H9 (cell line): ENCODE measurements around the gene MAST4. TPM values are rescaled to one million over a fixed set of nuclear protein-coding genes. Genes with fewer than 3 reads are reported as not detected.

ENCODE experiments used
- DNase-seq: peaks from one replicate; pipeline ENCODE4 v3.0.0-alpha.2; 2017
- H2AFZ ChIP-seq: one replicate; pipeline ENCODE4 v1.6.1; 2013; ENCODE audit warnings: mild to moderate bottlenecking, low read length, control low read depth, moderate library complexity
- H2AK5ac ChIP-seq: 2 replicates; pipeline ENCODE4 v1.6.1; 2013; ENCODE audit warnings: low read length, control low read depth, mixed read lengths; ENCODE audit not compliant: insufficient read length
- H2BK120ac ChIP-seq: one replicate; pipeline ENCODE4 v1.6.1; 2013; ENCODE audit warnings: low read depth, mild to moderate bottlenecking, low read length, control low read depth, inconsistent platforms; ENCODE audit not compliant: poor library complexity, severe bottlenecking
- H2BK12ac ChIP-seq: 2 replicates; pipeline ENCODE4 v1.6.1; 2013; ENCODE audit warnings: low read length, control low read depth, mixed read lengths, low read depth; ENCODE audit not compliant: insufficient read length
- H2BK15ac ChIP-seq: 2 replicates; pipeline ENCODE4 v1.6.1; 2013; ENCODE audit warnings: low read depth, low read length, control low read depth
- H2BK20ac ChIP-seq: one replicate; pipeline ENCODE4 v1.6.1; 2013; ENCODE audit warnings: low read depth, mild to moderate bottlenecking, low read length, control low read depth, inconsistent platforms; ENCODE audit not compliant: poor library complexity, severe bottlenecking
- H2BK5ac ChIP-seq: 2 replicates; pipeline ENCODE4 v1.6.1; 2013; ENCODE audit warnings: low read length, control low read depth, mixed read lengths; ENCODE audit not compliant: insufficient read length
- H3K14ac ChIP-seq: 2 replicates; pipeline ENCODE4 v1.6.1; 2013; ENCODE audit warnings: low read length, control low read depth; ENCODE audit not compliant: insufficient read depth
- H3K18ac ChIP-seq: 2 replicates; pipeline ENCODE4 v1.6.1; 2013; ENCODE audit warnings: low read depth, mild to moderate bottlenecking, mixed read lengths, low read length, control low read depth; ENCODE audit not compliant: insufficient read length
- H3K23ac ChIP-seq: 2 replicates; pipeline ENCODE4 v1.6.1; 2013; ENCODE audit warnings: low read length, control low read depth, mixed read lengths, low read depth; ENCODE audit not compliant: insufficient read length
- H3K23me2 ChIP-seq: 2 replicates; pipeline ENCODE4 v1.6.1; 2013; ENCODE audit warnings: low read depth, mild to moderate bottlenecking, mixed read lengths, low read length, control low read depth; ENCODE audit not compliant: insufficient read length, poor library complexity, severe bottlenecking
- H3K27ac ChIP-seq: 2 replicates; pipeline ENCODE4 v1.5.1; 2013; ENCODE audit warnings: low read length, control low read depth, mixed read lengths, low read depth; ENCODE audit not compliant: insufficient read length
- H3K27me3 ChIP-seq: 2 replicates; pipeline ENCODE4 v1.6.1; 2013; ENCODE audit warnings: low read length, control low read depth, inconsistent platforms; ENCODE audit not compliant: insufficient read depth
- H3K4ac ChIP-seq: 2 replicates; pipeline ENCODE4 v1.6.1; 2013; ENCODE audit warnings: low read depth, mild to moderate bottlenecking, control low read depth, inconsistent platforms, low read length, moderate library complexity
- H3K4me1 ChIP-seq: 2 replicates; pipeline ENCODE4 v1.6.1; 2013; ENCODE audit warnings: low read length, control low read depth, inconsistent platforms; ENCODE audit not compliant: insufficient read depth
- H3K4me2 ChIP-seq: 2 replicates; pipeline ENCODE4 v1.6.1; 2013; ENCODE audit warnings: low read length, control low read depth, mixed read lengths; ENCODE audit not compliant: insufficient read length, insufficient read depth
- H3K56ac ChIP-seq: 2 replicates; pipeline ENCODE4 v1.6.1; 2013; ENCODE audit warnings: low read depth, mild to moderate bottlenecking, mixed read lengths, low read length, control low read depth; ENCODE audit not compliant: insufficient read length
- H3K79me1 ChIP-seq: 2 replicates; pipeline ENCODE4 v1.6.1; 2013; ENCODE audit warnings: low read depth, mild to moderate bottlenecking, moderate library complexity, low read length, control low read depth, inconsistent platforms; ENCODE audit not compliant: insufficient read depth, poor library complexity, severe bottlenecking
- H3K79me2 ChIP-seq: 2 replicates; pipeline ENCODE4 v1.6.1; 2013; ENCODE audit warnings: low read length, control low read depth, inconsistent platforms; ENCODE audit not compliant: insufficient read depth
- H3K9ac ChIP-seq: 2 replicates; pipeline ENCODE4 v1.6.1; 2013; ENCODE audit warnings: low read length, control low read depth, mixed read lengths; ENCODE audit not compliant: insufficient read length; ENCODE audit errors: extremely low read depth
- H3K9me3 ChIP-seq: one replicate; pipeline ENCODE4 v1.6.1; 2013; ENCODE audit warnings: low read depth, low read length, inconsistent platforms; ENCODE audit not compliant: control insufficient read depth
- H3T11ph ChIP-seq: one replicate; pipeline ENCODE4 v1.6.1; 2013; ENCODE audit warnings: mild to moderate bottlenecking, low read length, control low read depth, inconsistent platforms
- H4K20me1 ChIP-seq: one replicate; pipeline ENCODE4 v1.6.1; 2013; ENCODE audit not compliant: control insufficient read depth, insufficient read length, insufficient read depth
- H4K5ac ChIP-seq: 2 replicates; pipeline ENCODE4 v1.6.1; 2013; ENCODE audit warnings: low read depth, mild to moderate bottlenecking, mixed read lengths, low read length, control low read depth; ENCODE audit not compliant: insufficient read length
- H4K8ac ChIP-seq: replicated peaks from 2 replicates; pipeline ENCODE4 v1.6.1; 2013; ENCODE audit warnings: low read length, control low read depth, mixed read lengths, low read depth; ENCODE audit not compliant: insufficient read length
- H4K91ac ChIP-seq: 2 replicates; pipeline ENCODE4 v1.6.1; 2013; ENCODE audit warnings: low read depth, mild to moderate bottlenecking, moderate library complexity, mixed read lengths, low read length, control low read depth; ENCODE audit not compliant: insufficient read length
- H3K27ac Mint-ChIP-seq, 3 experiments: 2 replicates in 2 of 3; 3 replicates in 1 of 3; pipeline ENCODE4 v1.8.0; 2020 to 2021; ENCODE audit warnings: mixed read lengths in 3 of 3, mild to moderate bottlenecking in 1 of 3, moderate library complexity in 1 of 3
- H3K27me3 Mint-ChIP-seq: 2 replicates; pipeline ENCODE4 v1.8.0; 2021; ENCODE audit warnings: low read depth, mild to moderate bottlenecking, moderate library complexity, mixed read lengths
- H3K36me3 Mint-ChIP-seq, 3 experiments: 2 replicates in 2 of 3; 3 replicates in 1 of 3; pipeline ENCODE4 v1.8.0; 2020 to 2021; ENCODE audit warnings: low read depth in 3 of 3, mixed read lengths in 3 of 3; ENCODE audit not compliant: insufficient read depth in 1 of 3
- H3K4me1 Mint-ChIP-seq, 2 experiments: 2 replicates each; pipeline ENCODE4 v1.8.0; 2020; ENCODE audit warnings: mixed read lengths in 2 of 2
- H3K4me3 Mint-ChIP-seq, 2 experiments: 2 replicates in 1 of 2; 3 replicates in 1 of 2; pipeline ENCODE4 v1.8.0; 2020 to 2021; ENCODE audit warnings: mild to moderate bottlenecking in 2 of 2, mixed read lengths in 2 of 2, moderate library complexity in 1 of 2
- H3K9me3 Mint-ChIP-seq, 2 experiments: 2 replicates in 1 of 2; 3 replicates in 1 of 2; pipeline ENCODE4 v1.8.0; 2020; ENCODE audit warnings: mild to moderate bottlenecking in 2 of 2, mixed read lengths in 2 of 2, moderate library complexity in 1 of 2
- WGBS: extraction: QIAGEN DNeasy Blood & Tissue Kit; methylation state at CpG from one replicate; pipeline ENCODE4 v1.1.7; 2013; ENCODE audit warnings: missing lambda C conversion rate, low lambda C conversion rate, mixed read lengths; ENCODE audit not compliant: insufficient read length; ENCODE audit errors: extremely low coverage; 5-methylcytosine and 5-hydroxymethylcytosine counted together
- total RNA-seq: library from RNA; stranded (reverse); gene quantifications from 2 replicates; pipeline ENCODE4 v1.2.1, GENCODE V29; 2021
- TF ChIP-seq, protein P1 (sequence below): fragments of 200-600 bp; sonication (generic); conservative IDR thresholded peaks from 3 replicates; pipeline ENCODE4 v1.8.0; 2021; ENCODE audit warnings: antibody characterized with exemption, mild to moderate bottlenecking

The MAST4 gene
- total RNA-seq, 1 experiment from 2014 or later, result 3.7 TPM

DNA sequence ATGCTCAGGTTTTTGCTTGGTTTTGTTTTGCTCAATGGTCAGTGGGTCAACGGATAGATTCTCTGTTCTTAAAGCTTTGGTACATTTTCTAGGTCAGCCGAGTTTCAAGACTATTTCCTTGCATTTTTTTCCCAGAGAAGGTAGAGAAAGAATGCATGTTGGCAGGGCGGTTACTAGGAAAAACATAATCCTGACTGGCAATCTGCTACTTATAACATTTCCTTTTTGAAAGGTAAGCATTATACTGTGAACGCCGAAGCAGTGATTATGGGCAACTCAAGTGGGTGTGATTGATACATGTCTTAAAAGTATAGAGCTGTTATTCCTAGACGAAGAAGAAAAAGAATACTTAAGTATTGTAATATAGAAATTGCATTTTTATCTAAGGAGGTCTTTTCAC lies 273.2 kb downstream of the MAST4 start:
- H3K23me2 ChIP-seq, result no peaks in the 10 kb centered on the region
- no peak overlapping the region for H2BK15ac ChIP-seq
- no peak overlapping the region for H3K27ac ChIP-seq

More for the DNA sequence above, 273.2 kb downstream of the MAST4 start:
- TF ChIP-seq, protein P1, sequence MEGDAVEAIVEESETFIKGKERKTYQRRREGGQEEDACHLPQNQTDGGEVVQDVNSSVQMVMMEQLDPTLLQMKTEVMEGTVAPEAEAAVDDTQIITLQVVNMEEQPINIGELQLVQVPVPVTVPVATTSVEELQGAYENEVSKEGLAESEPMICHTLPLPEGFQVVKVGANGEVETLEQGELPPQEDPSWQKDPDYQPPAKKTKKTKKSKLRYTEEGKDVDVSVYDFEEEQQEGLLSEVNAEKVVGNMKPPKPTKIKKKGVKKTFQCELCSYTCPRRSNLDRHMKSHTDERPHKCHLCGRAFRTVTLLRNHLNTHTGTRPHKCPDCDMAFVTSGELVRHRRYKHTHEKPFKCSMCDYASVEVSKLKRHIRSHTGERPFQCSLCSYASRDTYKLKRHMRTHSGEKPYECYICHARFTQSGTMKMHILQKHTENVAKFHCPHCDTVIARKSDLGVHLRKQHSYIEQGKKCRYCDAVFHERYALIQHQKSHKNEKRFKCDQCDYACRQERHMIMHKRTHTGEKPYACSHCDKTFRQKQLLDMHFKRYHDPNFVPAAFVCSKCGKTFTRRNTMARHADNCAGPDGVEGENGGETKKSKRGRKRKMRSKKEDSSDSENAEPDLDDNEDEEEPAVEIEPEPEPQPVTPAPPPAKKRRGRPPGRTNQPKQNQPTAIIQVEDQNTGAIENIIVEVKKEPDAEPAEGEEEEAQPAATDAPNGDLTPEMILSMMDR, result no peak
- H2BK20ac ChIP-seq, result no peak overlapping the region
- Mint-ChIP-seq H3K36me3 (no peaks in the 10 kb centered on the region), H3K4me3 (no peak overlapping the region), H3K27me3 (peaks cover 2% of the 10 kb centered on the region; the same call in 1 of the 2 replicates), H3K9me3 (no peaks in the 10 kb centered on the region), H3K4me1 (peaks cover 11 to 14% of the 10 kb centered on the region in 2 experiments), H3K27ac (no peak overlapping the region)
- no peak overlapping the region for H3K9ac ChIP-seq
- no peak overlapping the region for H3K14ac ChIP-seq
- no CpG with 5 or more reads among the region's 6 CpGs for WGBS
- H2AFZ ChIP-seq, result no peak overlapping the region
- H3K79me2 ChIP-seq, result no peaks in the 10 kb centered on the region
- H3K4ac ChIP-seq, result no peak overlapping the region
- no peak overlapping the region for H3K56ac ChIP-seq
- H4K20me1 ChIP-seq, result no peaks in the 10 kb centered on the region
- no peak overlapping the region for H3K4me2 ChIP-seq
- H2BK120ac ChIP-seq, result no peak overlapping the region
- H4K91ac ChIP-seq, result no peak overlapping the region
- H3K23ac ChIP-seq, result no peak overlapping the region
- H2BK12ac ChIP-seq, result no peak overlapping the region
- no peaks in the 10 kb centered on the region for H3K27me3 ChIP-seq
- H2AK5ac ChIP-seq, result no peak overlapping the region
- no peak overlapping the region for H3K18ac ChIP-seq
- no peak for DNase-seq
- H3T11ph ChIP-seq, result no peak overlapping the region
- no peaks in the 10 kb centered on the region for H3K79me1 ChIP-seq
- no peaks in the 10 kb centered on the region for H3K9me3 ChIP-seq
- no peak overlapping the region for H4K8ac ChIP-seq
- H2BK5ac ChIP-seq, result no peak overlapping the region
- H4K5ac ChIP-seq, result no peak overlapping the region
- no peaks in the 10 kb centered on the region for H3K4me1 ChIP-seq
